IPS DF 6.9 (cell line): ENCODE results near the gene HBD.

Experiments used
- DNase-seq: peaks from one replicate; pipeline ENCODE4 v3.0.0-alpha.2; 2013; ENCODE audit warnings: low read depth, low spot score
- H3K27ac ChIP-seq: one replicate; pipeline ENCODE4 v1.5.1; 2013; ENCODE audit warnings: low read length, control low read depth
- H3K27me3 ChIP-seq: 2 replicates; pipeline ENCODE4 v1.6.1; 2013; ENCODE audit warnings: mild to moderate bottlenecking, low read length; ENCODE audit not compliant: control insufficient read depth, insufficient read depth
- H3K36me3 ChIP-seq: 2 replicates; pipeline ENCODE4 v1.6.1; 2013; ENCODE audit warnings: low read length; ENCODE audit not compliant: control insufficient read depth, insufficient read depth
- H3K4me1 ChIP-seq: 2 replicates; pipeline ENCODE4 v1.6.1; 2013; ENCODE audit warnings: low read length; ENCODE audit not compliant: control insufficient read depth, insufficient read depth
- H3K4me3 ChIP-seq: 2 replicates; pipeline ENCODE4 v1.5.1; 2013; ENCODE audit warnings: mild to moderate bottlenecking, low read length
- H3K9me3 ChIP-seq: 2 replicates; pipeline ENCODE4 v1.6.1; 2013; ENCODE audit warnings: low read length, inconsistent platforms; ENCODE audit not compliant: control insufficient read depth, insufficient read depth
- WGBS: extraction: QIAGEN DNeasy Blood & Tissue Kit; methylation state at CpG from one replicate; pipeline ENCODE4 v1.1.7; 2013; ENCODE audit warnings: mixed read lengths, missing lambda C conversion rate; ENCODE audit not compliant: insufficient read length, insufficient coverage; 5-methylcytosine and 5-hydroxymethylcytosine counted together

The HBD gene

GRCh38 chr11:5234381-5234834 lies at the start of gene HBD:
HBD (minus strand) TSS chr11:5234483; CDS start chr11:5234433, 50 bp downstream.
- H3K9me3 ChIP-seq = no peaks in the 10 kb centered on the region
- H3K4me1 ChIP-seq = no peaks in the 10 kb centered on the region
- no peaks in the 10 kb centered on the region for H3K27me3 ChIP-seq
- WGBS = no CpG with 5 or more reads among the region's 2 CpGs
- no peaks in the 10 kb centered on the region for H3K36me3 ChIP-seq
- no peak within 1 kb of the TSS for H3K4me3 ChIP-seq
- DNase-seq = no peak
- H3K27ac ChIP-seq = no peak within 1 kb of the TSS

DNA sequence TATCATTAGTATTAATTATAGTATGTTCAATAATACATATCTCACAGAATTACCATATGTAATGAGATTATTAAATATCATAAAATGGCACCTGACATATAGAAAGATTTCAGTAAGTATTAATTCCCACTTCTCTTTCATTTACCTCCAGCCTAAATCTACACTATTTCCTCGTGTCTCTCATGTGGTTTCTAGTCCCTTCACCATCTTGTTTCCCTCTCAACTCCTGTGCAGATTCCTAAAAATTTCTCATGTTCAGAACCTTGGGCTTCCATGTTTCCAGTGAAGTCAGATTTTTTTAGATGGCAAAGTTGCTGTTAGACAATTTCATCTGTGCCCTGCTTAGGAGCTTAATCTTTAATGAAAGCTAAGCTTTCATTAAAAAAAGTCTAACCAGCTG lies 49.6 kb upstream of the HBD start:
- Histone ChIP-seq H3K27ac (no peak overlapping the region), H3K4me1 (no peaks in the 10 kb centered on the region), H3K27me3 (no peaks in the 10 kb centered on the region), H3K4me3 (no peak overlapping the region), H3K9me3 (no peaks in the 10 kb centered on the region), H3K36me3 (no peaks in the 10 kb centered on the region)
- no CpG with 5 or more reads among the region's 1 CpG for WGBS
- DNase-seq = no peak

- Histone ChIP-seq H3K27ac (no peak overlapping the region), H3K9me3 (no peaks in the 10 kb centered on the region), H3K4me3 (no peak overlapping the region), H3K4me1 (no peaks in the 10 kb centered on the region), H3K36me3 (no peaks in the 10 kb centered on the region), H3K27me3 (no peaks in the 10 kb centered on the region)
- no CpG with 5 or more reads among the region's 3 CpGs for WGBS
- no peak for DNase-seq
Measured at GRCh38 chr11:5283086-5283485, 48.8 kb upstream of the HBD start.

- Histone ChIP-seq H3K27ac (no peak overlapping the region), H3K4me1 (no peaks in the 10 kb centered on the region), H3K9me3 (no peaks in the 10 kb centered on the region), H3K4me3 (no peak overlapping the region), H3K36me3 (no peaks in the 10 kb centered on the region), H3K27me3 (no peaks in the 10 kb centered on the region)
- no CpG with 5 or more reads among the region's 2 CpGs for WGBS
- DNase-seq = no peak
Measured at GRCh38 chr11:5282628-5283027, 48.3 kb upstream of the HBD start.

- H3K27ac ChIP-seq = no peak overlapping the region
- no peak overlapping the region for H3K4me3 ChIP-seq
- DNase-seq = no peak
- no peaks in the 10 kb centered on the region for H3K36me3 ChIP-seq
- no peaks in the 10 kb centered on the region for H3K27me3 ChIP-seq
- H3K9me3 ChIP-seq = no peaks in the 10 kb centered on the region
- no peaks in the 10 kb centered on the region for H3K4me1 ChIP-seq
Measured at GRCh38 chr11:5281596-5281995, 47.3 kb upstream of the HBD start.

DNA sequence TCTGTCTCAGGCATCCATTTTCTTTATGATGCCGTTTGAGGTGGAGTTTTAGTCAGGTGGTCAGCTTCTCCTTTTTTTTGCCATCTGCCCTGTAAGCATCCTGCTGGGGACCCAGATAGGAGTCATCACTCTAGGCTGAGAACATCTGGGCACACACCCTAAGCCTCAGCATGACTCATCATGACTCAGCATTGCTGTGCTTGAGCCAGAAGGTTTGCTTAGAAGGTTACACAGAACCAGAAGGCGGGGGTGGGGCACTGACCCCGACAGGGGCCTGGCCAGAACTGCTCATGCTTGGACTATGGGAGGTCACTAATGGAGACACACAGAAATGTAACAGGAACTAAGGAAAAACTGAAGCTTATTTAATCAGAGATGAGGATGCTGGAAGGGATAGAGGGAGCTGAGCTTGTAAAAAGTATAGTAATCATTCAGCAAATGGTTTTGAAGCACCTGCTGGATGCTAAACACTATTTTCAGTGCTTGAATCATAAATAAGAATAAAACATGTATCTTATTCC lies 46.4 kb upstream of the HBD start:
- no peaks in the 10 kb centered on the region for H3K4me1 ChIP-seq
- H3K27me3 ChIP-seq = no peaks in the 10 kb centered on the region
- no peak for DNase-seq
- no peak overlapping the region for H3K4me3 ChIP-seq
- WGBS = no CpG with 5 or more reads among the region's 3 CpGs
- no peak overlapping the region for H3K27ac ChIP-seq
- no peaks in the 10 kb centered on the region for H3K36me3 ChIP-seq
- no peaks in the 10 kb centered on the region for H3K9me3 ChIP-seq

GRCh38 chr11:5279471-5280090 lies 45.3 kb upstream of the HBD start:
- Histone ChIP-seq H3K4me3 (no peak overlapping the region), H3K36me3 (no peaks in the 10 kb centered on the region), H3K27ac (no peak overlapping the region), H3K9me3 (no peaks in the 10 kb centered on the region), H3K4me1 (no peaks in the 10 kb centered on the region), H3K27me3 (no peaks in the 10 kb centered on the region)
- no peak for DNase-seq
- no CpG with 5 or more reads among the region's 4 CpGs for WGBS

DNA sequence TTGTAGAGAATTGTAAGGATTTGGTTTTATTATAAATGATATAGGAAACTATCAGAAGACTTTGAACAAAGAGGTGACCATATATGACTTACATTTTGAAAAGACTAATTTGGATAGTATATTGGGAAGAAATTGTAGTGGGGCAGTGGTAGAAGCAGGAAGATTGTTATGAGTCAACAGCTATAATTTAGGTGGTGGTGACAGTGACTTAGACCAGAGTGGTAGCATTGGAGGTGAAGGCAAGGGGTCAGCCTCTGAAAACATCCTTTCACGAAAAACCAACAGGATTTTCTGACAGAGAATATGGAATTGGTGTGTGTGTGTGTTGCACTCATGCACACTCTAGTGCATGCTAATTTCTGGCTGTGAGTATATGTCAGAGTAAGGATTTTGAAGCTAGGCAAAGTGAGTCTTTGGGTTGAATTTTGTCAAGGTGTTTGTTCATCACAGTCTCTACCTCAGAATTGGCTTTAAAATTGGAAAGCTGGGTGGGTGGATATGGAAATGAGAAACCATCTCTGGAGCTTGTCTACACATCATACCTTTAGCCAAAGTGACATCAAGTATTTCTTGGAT lies 43.6 kb upstream of the HBD start:
- Histone ChIP-seq H3K36me3 (no peaks in the 10 kb centered on the region), H3K27me3 (no peaks in the 10 kb centered on the region), H3K9me3 (no peaks in the 10 kb centered on the region), H3K4me1 (no peaks in the 10 kb centered on the region), H3K4me3 (no peak overlapping the region), H3K27ac (no peak overlapping the region)
- no peak for DNase-seq
- WGBS = no CpG with 5 or more reads among the region's 1 CpG

DNA sequence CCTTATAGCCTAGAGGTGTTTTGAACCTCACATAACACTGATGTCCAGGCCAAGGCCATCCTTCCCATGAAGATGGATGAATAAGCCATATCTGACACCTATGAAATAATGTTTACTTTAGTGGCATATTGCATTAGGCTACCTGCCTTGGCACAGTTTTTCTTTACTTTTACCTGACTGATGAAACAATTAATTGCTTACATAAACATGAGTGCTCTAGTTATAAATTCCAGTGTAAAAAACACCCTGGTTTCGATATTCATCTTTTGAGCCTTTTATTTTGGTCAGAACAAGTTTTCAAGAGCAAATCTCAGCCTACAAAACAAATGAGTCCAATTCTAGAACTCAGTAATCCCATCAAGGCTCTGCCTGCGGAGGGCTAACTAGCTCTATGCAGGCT lies 42.4 kb upstream of the HBD start:
- no CpG with 5 or more reads among the region's 2 CpGs for WGBS
- DNase-seq = no peak
- H3K4me1 ChIP-seq = no peaks in the 10 kb centered on the region
- no peak overlapping the region for H3K27ac ChIP-seq
- no peak overlapping the region for H3K4me3 ChIP-seq
- H3K36me3 ChIP-seq = no peaks in the 10 kb centered on the region
- no peaks in the 10 kb centered on the region for H3K9me3 ChIP-seq
- H3K27me3 ChIP-seq = no peaks in the 10 kb centered on the region

DNA sequence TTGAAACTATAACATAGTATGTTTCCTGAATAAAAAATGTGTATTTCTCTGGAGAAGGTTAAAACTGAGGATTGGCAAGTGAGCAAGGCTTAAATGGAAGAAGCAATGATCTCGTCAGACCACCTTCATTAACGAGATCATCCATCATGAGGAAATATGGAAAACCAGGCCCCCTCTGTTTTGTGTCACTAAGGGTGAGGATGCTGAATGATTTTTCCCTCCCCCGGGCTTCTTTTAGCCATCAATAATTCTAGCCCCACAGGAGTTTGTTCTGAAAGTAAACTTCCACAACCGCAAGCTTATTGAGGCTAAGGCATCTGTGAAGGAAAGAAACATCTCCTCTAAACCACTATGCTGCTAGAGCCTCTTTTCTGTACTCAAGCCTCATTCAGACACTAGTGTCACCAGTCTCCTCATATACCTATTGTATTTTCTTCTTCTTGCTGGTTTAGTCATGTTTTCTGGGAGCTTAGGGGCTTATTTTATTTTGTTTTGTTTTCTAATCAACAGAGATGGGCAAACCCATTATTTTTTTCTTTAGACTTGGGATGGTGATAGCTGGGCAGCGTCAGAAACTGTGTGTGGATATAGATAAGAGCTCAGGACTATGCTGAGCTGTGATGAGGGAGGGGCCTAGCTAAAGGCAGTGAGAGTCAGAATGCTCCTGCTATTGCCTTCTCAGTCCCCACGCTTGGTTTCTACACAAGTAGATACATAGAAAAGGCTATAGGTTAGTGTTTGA lies 41.3 kb upstream of the HBD start:
- no CpG with 5 or more reads among the region's 6 CpGs for WGBS
- Histone ChIP-seq H3K9me3 (no peaks in the 10 kb centered on the region), H3K4me3 (no peak overlapping the region), H3K27me3 (no peaks in the 10 kb centered on the region), H3K27ac (no peak overlapping the region), H3K36me3 (no peaks in the 10 kb centered on the region), H3K4me1 (no peaks in the 10 kb centered on the region)
- no peak for DNase-seq
